Activated naive CD8-positive, alpha-beta T cell treated with anti-CD3 and anti-CD28 coated beads, Interleukin-2, amount 10 ng/mL, durations not matched to agents 7 days and 5 days (primary cell): ENCODE data around the gene LARGE1. TPM values are rescaled to one million over a fixed set of nuclear protein-coding genes. Genes with fewer than 3 reads are reported as not detected.

Experiments
- ATAC-seq: fragments of 150-1000 bp; cut with Tn5 transposase; one replicate; pipeline ENCODE4 v1.10.0; 2021; ENCODE audit warnings: low read depth, moderate library complexity
- POLR2A ChIA-PET: fragments of 350-600 bp; sonication (Branson Sonifier 250); formaldehyde crosslinking; loops from one replicate; lab custom pipeline; 2021; ENCODE audit warnings: antibody characterized with exemption; lab: Charles Lee
- DNase-seq: peaks from one replicate; pipeline ENCODE4 v3.0.0; 2021
- H3K27ac Mint-ChIP-seq: one replicate; pipeline ENCODE4 v1.8.0; 2022; ENCODE audit warnings: mild to moderate bottlenecking, mixed read lengths
- H3K27me3 Mint-ChIP-seq: one replicate; pipeline ENCODE4 v1.8.0; 2022; ENCODE audit warnings: mild to moderate bottlenecking, moderate library complexity, mixed read lengths
- H3K36me3 Mint-ChIP-seq: one replicate; pipeline ENCODE4 v1.8.0; 2021; ENCODE audit warnings: mild to moderate bottlenecking, mixed read lengths
- H3K4me1 Mint-ChIP-seq: one replicate; pipeline ENCODE4 v1.8.0; 2021; ENCODE audit warnings: mixed read lengths
- H3K4me3 Mint-ChIP-seq: one replicate; pipeline ENCODE4 v1.8.0; 2022; ENCODE audit warnings: mild to moderate bottlenecking, moderate library complexity, mixed read lengths
- H3K9me3 Mint-ChIP-seq: one replicate; pipeline ENCODE4 v1.8.0; 2021; ENCODE audit warnings: mixed read lengths
- microRNA-seq: library from miRNA; unstranded; fragments of <30 nt; microRNA quantifications from one replicate; pipeline ENCODE4 v1.2.0, GENCODE V29; 2022
- total RNA-seq, 2 experiments: library from RNA; stranded (reverse); gene quantifications; one replicate each; pipeline ENCODE4 v1.2.3, GENCODE V29; 2021

Gene LARGE1
- total RNA-seq, 2 experiments from 2014 or later: 0.68 to 0.75 TPM

GRCh38 chr22:33248948-33249347, 671.3 kb downstream of the LARGE1 start:
- Mint-ChIP-seq H3K36me3 (no peaks in the 10 kb centered on the region), H3K27me3 (no peaks in the 10 kb centered on the region), H3K9me3 (no peaks in the 10 kb centered on the region), H3K4me1 (no peaks in the 10 kb centered on the region), H3K27ac (no peak overlapping the region), H3K4me3 (no peak overlapping the region)
- DNase-seq: no peak
- ATAC-seq: no peak
- POLR2A ChIA-PET: no interaction called here

GRCh38 chr22:33247758-33248157, 672.5 kb downstream of the LARGE1 start:
- Mint-ChIP-seq H3K27me3 (no peaks in the 10 kb centered on the region), H3K4me1 (no peaks in the 10 kb centered on the region), H3K36me3 (no peaks in the 10 kb centered on the region), H3K9me3 (no peaks in the 10 kb centered on the region), H3K4me3 (no peak overlapping the region), H3K27ac (no peak overlapping the region)
- ATAC-seq (no peak), DNase-seq (no peak)
- POLR2A ChIA-PET: no interaction called here

- Mint-ChIP-seq H3K4me3 (no peak overlapping the region), H3K36me3 (no peaks in the 10 kb centered on the region), H3K9me3 (no peaks in the 10 kb centered on the region), H3K27me3 (no peaks in the 10 kb centered on the region), H3K27ac (no peak overlapping the region), H3K4me1 (no peaks in the 10 kb centered on the region)
- DNase-seq: no peak
- no peak for ATAC-seq
- POLR2A ChIA-PET: no interaction called here
Observed at GRCh38 chr22:33242078-33242477, 678.2 kb downstream of the LARGE1 start.

- H3K27ac Mint-ChIP-seq: no peak overlapping the region
- DNase-seq (no peak), ATAC-seq (no peak)
- H3K9me3 Mint-ChIP-seq: no peaks in the 10 kb centered on the region
- H3K4me3 Mint-ChIP-seq: no peak overlapping the region
- H3K27me3 Mint-ChIP-seq: no peaks in the 10 kb centered on the region
- POLR2A ChIA-PET: no interaction called here
- no peaks in the 10 kb centered on the region for H3K4me1 Mint-ChIP-seq
- no peaks in the 10 kb centered on the region for H3K36me3 Mint-ChIP-seq
Observed at GRCh38 chr22:33240888-33241475, 679.3 kb downstream of the LARGE1 start.

GRCh38 chr22:33232071-33232470, 688.2 kb downstream of the LARGE1 start:
- H3K4me1 Mint-ChIP-seq: no peaks in the 10 kb centered on the region
- H3K27me3 Mint-ChIP-seq: no peaks in the 10 kb centered on the region
- H3K27ac Mint-ChIP-seq: no peak overlapping the region
- no peak overlapping the region for H3K4me3 Mint-ChIP-seq
- H3K9me3 Mint-ChIP-seq: peaks cover 13% of the 10 kb centered on the region
- POLR2A ChIA-PET: no interaction called here
- H3K36me3 Mint-ChIP-seq: peaks cover 1% of the 10 kb centered on the region
- ATAC-seq (no peak), DNase-seq (no peak)

- ATAC-seq: no peak
- Mint-ChIP-seq H3K4me1 (no peaks in the 10 kb centered on the region), H3K27me3 (no peaks in the 10 kb centered on the region), H3K4me3 (no peak overlapping the region), H3K27ac (no peak overlapping the region), H3K9me3 (peaks cover 18% of the 10 kb centered on the region), H3K36me3 (peaks cover 1% of the 10 kb centered on the region)
- POLR2A ChIA-PET: no interaction called here
- DNase-seq: no peak
Observed at GRCh38 chr22:33227791-33228190, 692.5 kb downstream of the LARGE1 start.

GRCh38 chr22:33224841-33225240, 695.4 kb downstream of the LARGE1 start:
- no peaks in the 10 kb centered on the region for H3K4me1 Mint-ChIP-seq
- ATAC-seq (no peak), DNase-seq (no peak)
- POLR2A ChIA-PET: no interaction called here
- peaks cover 1% of the 10 kb centered on the region for H3K36me3 Mint-ChIP-seq
- no peak overlapping the region for H3K27ac Mint-ChIP-seq
- H3K4me3 Mint-ChIP-seq: no peak overlapping the region
- H3K27me3 Mint-ChIP-seq: no peaks in the 10 kb centered on the region
- peaks cover 12% of the 10 kb centered on the region for H3K9me3 Mint-ChIP-seq

Small RNA genes within 50 kb of the gene (microRNA-seq; reads per million reads assigned to microRNA genes)
- not detected for gene MIR4764
